CD14-positive monocyte (primary cell): Measurements from ENCODE around the gene HOXD10. TPM values are rescaled to one million over a fixed set of nuclear protein-coding genes. Genes with fewer than 3 reads are reported as not detected.
A peak's percentile ranks its signal among the peaks of the same experiment; 100 is the strongest.

Experiments used
- DNase-seq, 3 donors: peaks; one replicate each; pipeline ENCODE4 v3.0.0-alpha.2; 2011 to 2022
- H2AFZ ChIP-seq: 2 replicates; pipeline ENCODE4 v1.6.0; 2012; ENCODE audit warnings: mild to moderate bottlenecking, low read depth, low read length, inconsistent platforms; ENCODE audit not compliant: insufficient read depth, poor library complexity, severe bottlenecking
- H3K27ac ChIP-seq, 2 donors: 1 replicate in 1 of 2; 2 replicates in 1 of 2; pipeline ENCODE4 v1.5.1; 2012 to 2013; ENCODE audit warnings: low read length in 2 of 2, control low read depth in 1 of 2, inconsistent platforms in 1 of 2, low read depth in 1 of 2, mild to moderate bottlenecking in 1 of 2
- H3K27me3 ChIP-seq, 2 donors: one replicate each; pipeline versions ENCODE4 v1.6.0 to v1.6.1; 2011 to 2013; ENCODE audit warnings: low read length in 2 of 2; ENCODE audit not compliant: control insufficient read depth in 2 of 2, insufficient read depth in 2 of 2
- H3K36me3 ChIP-seq, 2 donors: replicated peaks in 1 of 2; 1 replicate in 1 of 2; 2 replicates in 1 of 2; pipeline versions ENCODE4 v1.5.1 to v1.6.1; 2012 to 2013; ENCODE audit warnings: low read length in 2 of 2, control low read depth in 1 of 2, inconsistent platforms in 1 of 2, mild to moderate bottlenecking in 1 of 2; ENCODE audit not compliant: insufficient read depth in 2 of 2, control insufficient read depth in 1 of 2
- H3K4me1 ChIP-seq, 2 donors: 1 replicate in 1 of 2; 2 replicates in 1 of 2; pipeline versions ENCODE4 v1.5.1 to v1.6.1; 2012 to 2013; ENCODE audit warnings: low read length in 2 of 2, control low read depth in 1 of 2, inconsistent platforms in 1 of 2, mild to moderate bottlenecking in 1 of 2, moderate library complexity in 1 of 2; ENCODE audit not compliant: insufficient read depth in 2 of 2, control insufficient read depth in 1 of 2
- H3K4me2 ChIP-seq: replicated peaks from 2 replicates; pipeline ENCODE3; 2012; ENCODE audit warnings: low read length, moderate library complexity, mild to moderate bottlenecking; ENCODE audit not compliant: poor library complexity, severe bottlenecking; ENCODE audit errors: extremely low read depth
- H3K4me3 ChIP-seq, 3 experiments: fragments of 200-600 bp in 1 of 3; sonication (generic) in 1 of 3; replicated peaks in 1 of 3; 1 replicate in 2 of 3; 2 replicates in 1 of 3; pipeline ENCODE4 v1.5.1; 2011 to 2013; ENCODE audit warnings: low read length in 3 of 3, mild to moderate bottlenecking in 3 of 3, control low read depth in 2 of 3, low read depth in 2 of 3, inconsistent platforms in 1 of 3, moderate library complexity in 1 of 3
- H3K79me2 ChIP-seq: 2 replicates; pipeline ENCODE4 v1.6.0; 2012; ENCODE audit warnings: mild to moderate bottlenecking, control low read depth, inconsistent platforms, low read length, moderate library complexity; ENCODE audit not compliant: insufficient read depth
- H3K9ac ChIP-seq: 2 replicates; pipeline ENCODE4 v1.6.0; 2017; ENCODE audit warnings: low read length, mild to moderate bottlenecking; ENCODE audit not compliant: insufficient read depth, poor library complexity, severe bottlenecking
- H3K9me3 ChIP-seq, 2 donors: replicated peaks in 1 of 2; 1 replicate in 1 of 2; 2 replicates in 1 of 2; pipeline versions ENCODE4 v1.5.1 to v1.6.1; 2012 to 2013; ENCODE audit warnings: low read length in 2 of 2, control low read depth in 1 of 2; ENCODE audit not compliant: control insufficient read depth in 1 of 2, insufficient read depth in 1 of 2
- H4K20me1 ChIP-seq: 2 replicates; pipeline ENCODE4 v1.6.0; 2012; ENCODE audit warnings: mild to moderate bottlenecking, low read length, control low read depth, moderate library complexity; ENCODE audit not compliant: insufficient read depth
- H3K27ac Mint-ChIP-seq, 7 donors: one replicate each; pipeline ENCODE4 v1.8.0; 2020; ENCODE audit warnings: mild to moderate bottlenecking in 7 of 7, mixed read lengths in 7 of 7, moderate library complexity in 6 of 7, inconsistent platforms in 2 of 7
- H3K27me3 Mint-ChIP-seq, 3 donors: one replicate each; pipeline ENCODE4 v1.8.0; 2021 to 2022; ENCODE audit warnings: low read depth in 3 of 3, mild to moderate bottlenecking in 3 of 3, mixed read lengths in 3 of 3, moderate library complexity in 3 of 3, inconsistent platforms in 1 of 3
- H3K36me3 Mint-ChIP-seq, 2 donors: one replicate each; pipeline ENCODE4 v1.8.0; 2020; ENCODE audit warnings: mixed read lengths in 2 of 2, inconsistent platforms in 1 of 2, mild to moderate bottlenecking in 1 of 2
- H3K4me1 Mint-ChIP-seq: one replicate; pipeline ENCODE4 v1.8.0; 2020; ENCODE audit warnings: mild to moderate bottlenecking, mixed read lengths
- H3K4me3 Mint-ChIP-seq, 2 donors: one replicate each; pipeline ENCODE4 v1.8.0; 2020; ENCODE audit warnings: mild to moderate bottlenecking in 2 of 2, mixed read lengths in 2 of 2, moderate library complexity in 1 of 2
- H3K9me3 Mint-ChIP-seq, 7 donors: one replicate each; pipeline ENCODE4 v1.8.0; 2020 to 2022; ENCODE audit warnings: mixed read lengths in 7 of 7, mild to moderate bottlenecking in 6 of 7, moderate library complexity in 6 of 7, inconsistent platforms in 2 of 7
- WGBS: methylation state at CpG from one replicate; pipeline ENCODE4 v1.1.5; 2013; ENCODE audit warnings: missing lambda C conversion rate; ENCODE audit not compliant: insufficient coverage; 5-methylcytosine and 5-hydroxymethylcytosine counted together
- intact Hi-C, 2 donors: fragments of 100-400 bp; cut with micrococcal nuclease; formaldehyde crosslinking; loops; one replicate each; pipeline versions ENCODE4 v1.15.0 to v1.15.1; 2023
- polyA plus RNA-seq, 3 donors: library from polyadenylated mRNA; depleted of rRNA in 1 of 3; unstranded in 2 of 3; stranded (reverse) in 1 of 3; fragments of 300-500 nt in 2 of 3; fragments of >200 nt in 1 of 3; fragmentation: Illumina TruSeq in 2 of 3; gene quantifications; 1 replicate in 2 of 3; 2 replicates in 1 of 3; pipeline ENCODE4 v1.2.3, GENCODE V29; 2012 to 2021
- TF ChIP-seq, protein P1 (sequence below): fragments of 200-600 bp; IDR thresholded peaks from one replicate; pipeline ENCODE4 v1.8.0; 2022; ENCODE audit warnings: antibody characterized with exemption, mild to moderate bottlenecking

The HOXD10 gene
- polyA plus RNA-seq, 3 donors = not detected

- WGBS = 3% methylated on average over 84 of the region's 84 CpGs
- Histone ChIP-seq H3K36me3 (no peaks in the 10 kb centered on the region), H3K9ac (no peak within 1 kb of the TSS), H3K27me3 (peaks cover 88 to 97% of the 10 kb centered on the region in 2 donors), H3K4me2 (peak within 1 kb of the TSS; percentile 72), H3K4me3 (peak within 1 kb of the TSS in 2 of 3 experiments; percentile 11 to 68), H3K27ac (no peak within 1 kb of the TSS), H3K79me2 (no peaks in the 10 kb centered on the region), H4K20me1 (no peaks in the 10 kb centered on the region), H3K4me1 (peaks cover 5 to 12% of the 10 kb centered on the region in 2 donors), H3K9me3 (peaks cover 3 to 64% of the 10 kb centered on the region in 2 donors), H2AFZ (peak within 1 kb of the TSS; percentile 65)
- Mint-ChIP-seq H3K27ac (no peak within 1 kb of the TSS), H3K4me3 (peak within 1 kb of the TSS; percentile 73 to 84), H3K4me1 (peaks cover 19% of the 10 kb centered on the region), H3K27me3 (peaks cover 91 to 99% (median 95%) of the 10 kb centered on the region in 3 donors), H3K36me3 (peaks cover 0 to 11% of the 10 kb centered on the region in 2 donors), H3K9me3 (peaks cover 0 to 30% (median 21%) of the 10 kb centered on the region in 7 donors)
- TF ChIP-seq, protein P1, sequence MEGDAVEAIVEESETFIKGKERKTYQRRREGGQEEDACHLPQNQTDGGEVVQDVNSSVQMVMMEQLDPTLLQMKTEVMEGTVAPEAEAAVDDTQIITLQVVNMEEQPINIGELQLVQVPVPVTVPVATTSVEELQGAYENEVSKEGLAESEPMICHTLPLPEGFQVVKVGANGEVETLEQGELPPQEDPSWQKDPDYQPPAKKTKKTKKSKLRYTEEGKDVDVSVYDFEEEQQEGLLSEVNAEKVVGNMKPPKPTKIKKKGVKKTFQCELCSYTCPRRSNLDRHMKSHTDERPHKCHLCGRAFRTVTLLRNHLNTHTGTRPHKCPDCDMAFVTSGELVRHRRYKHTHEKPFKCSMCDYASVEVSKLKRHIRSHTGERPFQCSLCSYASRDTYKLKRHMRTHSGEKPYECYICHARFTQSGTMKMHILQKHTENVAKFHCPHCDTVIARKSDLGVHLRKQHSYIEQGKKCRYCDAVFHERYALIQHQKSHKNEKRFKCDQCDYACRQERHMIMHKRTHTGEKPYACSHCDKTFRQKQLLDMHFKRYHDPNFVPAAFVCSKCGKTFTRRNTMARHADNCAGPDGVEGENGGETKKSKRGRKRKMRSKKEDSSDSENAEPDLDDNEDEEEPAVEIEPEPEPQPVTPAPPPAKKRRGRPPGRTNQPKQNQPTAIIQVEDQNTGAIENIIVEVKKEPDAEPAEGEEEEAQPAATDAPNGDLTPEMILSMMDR = no peak
- DNase-seq = no peak
- intact Hi-C loops = loop anchor here (5.0 kb wide), 2 partner anchors 41 to 1024 kb away; partner anchors contain the start of gene EVX2 (in 1 of the 2)
Observed at GRCh38 chr2:176122683-176123410, 6.3 kb downstream of the HOXD10 start, which contains the start of gene HOXD9. TSS of gene HOXD9 (plus strand) at chr2:176122719. CDS start at chr2:176122769, 50 bp downstream.

DNA sequence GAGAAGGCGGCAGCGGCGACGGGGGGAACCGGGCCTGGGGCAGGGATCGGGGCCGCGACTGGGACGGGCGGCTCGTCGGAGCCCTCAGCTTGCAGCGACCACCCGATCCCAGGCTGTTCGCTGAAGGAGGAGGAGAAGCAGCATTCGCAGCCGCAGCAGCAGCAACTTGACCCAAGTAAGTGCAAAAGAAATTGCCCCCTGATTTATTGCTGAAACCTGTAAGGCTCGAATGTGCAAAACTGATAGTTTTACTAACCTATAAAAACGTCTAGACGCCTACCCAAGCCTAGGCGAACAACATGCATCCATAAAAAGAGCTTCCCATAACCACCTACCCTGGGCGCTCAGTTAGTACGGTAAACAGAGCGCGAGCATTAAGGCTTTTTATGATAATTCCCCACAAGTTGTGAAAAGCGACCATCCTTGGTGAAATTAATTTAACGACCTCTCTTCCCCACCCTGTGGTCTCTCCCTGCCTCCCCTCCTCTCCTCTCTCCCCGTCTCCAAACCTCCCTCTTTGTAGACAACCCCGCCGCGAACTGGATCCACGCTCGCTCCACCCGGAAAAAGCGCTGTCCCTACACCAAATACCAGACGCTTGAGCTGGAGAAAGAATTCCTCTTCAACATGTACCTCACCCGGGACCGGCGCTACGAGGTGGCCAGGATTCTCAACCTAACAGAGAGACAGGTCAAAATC lies 7.0 kb downstream of the HOXD10 start:
- H3K4me1 ChIP-seq = peaks cover 5 to 12% of the 10 kb centered on the region in 2 donors

More for the DNA sequence above, 7.0 kb downstream of the HOXD10 start:
- H3K36me3 ChIP-seq = no peaks in the 10 kb centered on the region
- H3K27me3 ChIP-seq = peaks cover 88 to 97% of the 10 kb centered on the region in 2 donors
- H3K4me1 Mint-ChIP-seq = peaks cover 23% of the 10 kb centered on the region
- peak overlapping the region; percentile 72 for H3K4me2 ChIP-seq
- peak overlapping the region in 1 of 2 donors; percentile 85 for H3K4me3 Mint-ChIP-seq
- no peak overlapping the region for H2AFZ ChIP-seq
- no peak overlapping the region for H3K27ac ChIP-seq
- H4K20me1 ChIP-seq = no peaks in the 10 kb centered on the region
- WGBS = 4% methylated on average over 33 of the region's 40 CpGs
- H3K79me2 ChIP-seq = no peaks in the 10 kb centered on the region
- peaks cover 0 to 13% of the 10 kb centered on the region in 2 donors for H3K36me3 Mint-ChIP-seq
- peak overlapping the region in 1 of 3 experiments; percentile 68 for H3K4me3 ChIP-seq
- H3K27ac Mint-ChIP-seq = no peak overlapping the region
- DNase-seq = no peak
- TF ChIP-seq, protein P1 = no peak
- no peak overlapping the region for H3K9ac ChIP-seq
- peaks cover 0 to 32% (median 15%) of the 10 kb centered on the region in 7 donors for H3K9me3 Mint-ChIP-seq
- intact Hi-C loops = loop anchor here (5.0 kb wide), 2 partner anchors 41 to 1024 kb away; partner anchors contain the start of gene EVX2 (in 1 of the 2)
- H3K27me3 Mint-ChIP-seq = peaks cover 91 to 99% (median 95%) of the 10 kb centered on the region in 3 donors
- H3K9me3 ChIP-seq = peaks cover 3 to 64% of the 10 kb centered on the region in 2 donors
